Mucosa of rectum (tissue), 2 donors: ENCODE results near the gene CTH.

Source experiments
- H3K27ac ChIP-seq, 2 donors: one replicate each; pipeline ENCODE4 v1.7.0; 2013; ENCODE audit warnings: inconsistent platforms in 2 of 2, low read depth in 2 of 2, low read length in 2 of 2
- H3K27me3 ChIP-seq, 2 donors: one replicate each; pipeline ENCODE4 v1.7.0; 2013; ENCODE audit warnings: low read length in 2 of 2; ENCODE audit not compliant: control insufficient read depth in 2 of 2, insufficient read depth in 2 of 2
- H3K36me3 ChIP-seq, 2 donors: one replicate each; pipeline ENCODE4 v1.7.0; 2013; ENCODE audit warnings: low read length in 2 of 2; ENCODE audit not compliant: control insufficient read depth in 2 of 2, insufficient read depth in 2 of 2
- H3K4me1 ChIP-seq, 2 donors: one replicate each; pipeline ENCODE4 v1.7.0; 2013; ENCODE audit warnings: low read length in 2 of 2, mild to moderate bottlenecking in 1 of 2; ENCODE audit not compliant: control insufficient read depth in 2 of 2, insufficient read depth in 2 of 2
- H3K4me3 ChIP-seq, 2 donors: one replicate each; pipeline ENCODE4 v1.7.0; 2013; ENCODE audit warnings: low read length in 2 of 2
- H3K9ac ChIP-seq, 2 donors: one replicate each; pipeline ENCODE4 v1.7.0; 2013; ENCODE audit warnings: low read length in 2 of 2, low read depth in 1 of 2, mild to moderate bottlenecking in 1 of 2
- H3K9me3 ChIP-seq, 2 donors: one replicate each; pipeline ENCODE4 v1.7.0; 2013; ENCODE audit warnings: low read length in 2 of 2; ENCODE audit not compliant: control insufficient read depth in 2 of 2
- donor health status: healthy.
- donor health status: Normal muscosa, but diverticular disease.

CTH gene

GRCh38 chr1:70382682-70383081 is 28.4 kb upstream of the CTH start:
- Histone ChIP-seq H3K27me3 (no peaks in the 10 kb centered on the region), H3K9ac (no peak overlapping the region), H3K4me3 (no peak overlapping the region), H3K27ac (no peak overlapping the region), H3K36me3 (no peaks in the 10 kb centered on the region), H3K9me3 (no peaks in the 10 kb centered on the region), H3K4me1 (no peaks in the 10 kb centered on the region)

- H3K4me3 ChIP-seq: no peak overlapping the region
- H3K4me1 ChIP-seq: no peaks in the 10 kb centered on the region
- H3K27ac ChIP-seq: no peak overlapping the region
- no peaks in the 10 kb centered on the region for H3K36me3 ChIP-seq
- no peaks in the 10 kb centered on the region for H3K9me3 ChIP-seq
- H3K9ac ChIP-seq: no peak overlapping the region
- no peaks in the 10 kb centered on the region for H3K27me3 ChIP-seq
Observed at GRCh38 chr1:70383483-70383882, 27.6 kb upstream of the CTH start.

GRCh38 chr1:70384542-70384941 is 26.5 kb upstream of the CTH start:
- H3K4me1 ChIP-seq: no peaks in the 10 kb centered on the region
- no peak overlapping the region for H3K27ac ChIP-seq
- H3K36me3 ChIP-seq: no peaks in the 10 kb centered on the region

GRCh38 chr1:70385477-70385876 is 25.6 kb upstream of the CTH start:
- Histone ChIP-seq H3K27ac (no peak overlapping the region), H3K9me3 (no peaks in the 10 kb centered on the region), H3K27me3 (no peaks in the 10 kb centered on the region), H3K9ac (no peak overlapping the region), H3K4me3 (no peak overlapping the region), H3K4me1 (no peaks in the 10 kb centered on the region), H3K36me3 (no peaks in the 10 kb centered on the region)

More at GRCh38 chr1:70384542-70384941, 26.5 kb upstream of the CTH start:
- H3K4me3 ChIP-seq: no peak overlapping the region
- no peaks in the 10 kb centered on the region for H3K9me3 ChIP-seq
- H3K27me3 ChIP-seq: no peaks in the 10 kb centered on the region
- H3K9ac ChIP-seq: no peak overlapping the region

GRCh38 chr1:70386121-70386520 is 24.9 kb upstream of the CTH start:
- Histone ChIP-seq H3K4me3 (no peak overlapping the region), H3K27me3 (no peaks in the 10 kb centered on the region), H3K9me3 (no peaks in the 10 kb centered on the region), H3K27ac (no peak overlapping the region), H3K4me1 (no peaks in the 10 kb centered on the region), H3K9ac (no peak overlapping the region), H3K36me3 (no peaks in the 10 kb centered on the region)

GRCh38 chr1:70387507-70387906 is 23.6 kb upstream of the CTH start:
- H3K9ac ChIP-seq: no peak overlapping the region
- H3K4me3 ChIP-seq: no peak overlapping the region

GRCh38 chr1:70392626-70393025 is 18.4 kb upstream of the CTH start:
- Histone ChIP-seq H3K27me3 (no peaks in the 10 kb centered on the region), H3K27ac (no peak overlapping the region), H3K36me3 (no peaks in the 10 kb centered on the region), H3K9ac (no peak overlapping the region), H3K4me1 (no peaks in the 10 kb centered on the region), H3K4me3 (no peak overlapping the region), H3K9me3 (no peaks in the 10 kb centered on the region)

More at GRCh38 chr1:70387507-70387906, 23.6 kb upstream of the CTH start:
- Histone ChIP-seq H3K9me3 (no peaks in the 10 kb centered on the region), H3K4me1 (no peaks in the 10 kb centered on the region), H3K27ac (no peak overlapping the region), H3K27me3 (no peaks in the 10 kb centered on the region), H3K36me3 (no peaks in the 10 kb centered on the region)

- Histone ChIP-seq H3K4me3 (no peak overlapping the region), H3K27me3 (no peaks in the 10 kb centered on the region), H3K27ac (no peak overlapping the region), H3K9ac (no peak overlapping the region), H3K36me3 (no peaks in the 10 kb centered on the region), H3K4me1 (no peaks in the 10 kb centered on the region), H3K9me3 (no peaks in the 10 kb centered on the region)
Observed at GRCh38 chr1:70396607-70397006, 14.5 kb upstream of the CTH start.

- no peaks in the 10 kb centered on the region for H3K36me3 ChIP-seq
- H3K4me3 ChIP-seq: no peak overlapping the region
- H3K9me3 ChIP-seq: no peaks in the 10 kb centered on the region
- H3K27ac ChIP-seq: no peak overlapping the region
- H3K27me3 ChIP-seq: no peaks in the 10 kb centered on the region
- no peak overlapping the region for H3K9ac ChIP-seq
- no peaks in the 10 kb centered on the region for H3K4me1 ChIP-seq
Observed at GRCh38 chr1:70397013-70397412, 14.1 kb upstream of the CTH start.

GRCh38 chr1:70400335-70400734 is 10.7 kb upstream of the CTH start:
- Histone ChIP-seq H3K36me3 (no peaks in the 10 kb centered on the region), H3K4me3 (no peak overlapping the region), H3K9me3 (no peaks in the 10 kb centered on the region), H3K27me3 (no peaks in the 10 kb centered on the region), H3K4me1 (no peaks in the 10 kb centered on the region), H3K9ac (no peak overlapping the region), H3K27ac (no peak overlapping the region)

GRCh38 chr1:70401974-70402373 is 9.1 kb upstream of the CTH start:
- Histone ChIP-seq H3K9me3 (no peaks in the 10 kb centered on the region), H3K36me3 (no peaks in the 10 kb centered on the region), H3K9ac (no peak overlapping the region), H3K27ac (no peak overlapping the region), H3K27me3 (no peaks in the 10 kb centered on the region), H3K4me1 (no peaks in the 10 kb centered on the region), H3K4me3 (no peak overlapping the region)
